AG10803 (cell line): Measurements from ENCODE around the gene TNFRSF4.

Experiments used
- DNase-seq: peaks from one replicate; pipeline ENCODE4 v3.0.0; 2010; ENCODE audit warnings: low read depth
- H3K4me3 ChIP-seq: 2 replicates; pipeline ENCODE4 v1.5.1; 2011; ENCODE audit warnings: mild to moderate bottlenecking, low read length, control low read depth
- TF ChIP-seq, protein P1 (sequence below): conservative IDR thresholded peaks from 2 replicates; pipeline ENCODE4 v1.5.1; 2011; ENCODE audit warnings: mild to moderate bottlenecking, low read length, control low read depth, inconsistent platforms

The TNFRSF4 gene

DNA sequence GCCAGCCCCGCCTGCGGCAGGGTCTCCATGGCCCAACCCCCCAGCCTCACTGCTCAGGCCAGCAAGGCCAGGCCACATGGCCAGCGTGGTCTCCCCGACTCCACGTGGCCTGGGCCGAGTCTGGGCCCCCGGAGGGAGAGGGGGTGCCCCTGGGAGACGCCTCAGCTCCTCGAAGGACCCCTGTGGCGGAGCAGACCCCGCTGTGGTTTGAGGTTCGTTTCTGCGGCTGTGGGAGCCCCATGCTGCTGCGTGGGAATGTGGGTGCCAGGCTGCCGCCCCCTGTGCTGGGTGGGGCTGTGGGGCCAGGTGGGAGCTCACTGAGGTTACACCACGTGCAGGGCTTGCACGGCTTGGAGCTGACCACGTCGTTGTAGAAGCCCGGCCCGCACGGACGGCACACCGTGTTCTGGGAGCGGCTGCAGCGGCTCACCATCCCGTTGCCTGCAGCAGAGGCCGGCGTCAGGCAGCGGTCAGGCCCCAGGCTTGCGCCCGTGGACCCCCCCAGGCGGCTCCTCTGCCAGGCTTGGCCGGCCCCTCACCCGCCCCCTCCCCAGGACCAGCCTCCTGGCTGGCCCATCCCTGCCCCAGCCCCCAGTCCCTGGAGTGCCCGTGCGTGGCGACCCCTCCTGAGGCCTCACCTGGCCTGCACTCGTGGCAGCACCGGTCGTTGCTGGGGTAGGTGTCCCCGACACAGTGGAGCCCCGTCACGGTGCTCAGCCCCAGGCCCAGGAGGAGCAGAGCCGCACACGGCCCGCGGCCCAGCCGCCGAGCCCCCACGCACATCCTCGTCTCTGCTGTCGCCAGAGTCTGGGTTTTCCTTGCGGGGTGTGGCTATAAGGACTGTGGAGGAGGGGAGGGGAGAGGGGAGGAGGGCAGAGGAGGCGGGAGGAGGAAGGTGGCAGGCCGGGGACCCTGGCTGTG, at the start of gene TNFRSF4:
Gene TNFRSF4, minus strand, starts transcription at position 809 of the 921 bp plus-strand sequence. Its CDS starts 26 bp downstream, at position 783.
- TF ChIP-seq, protein P1, sequence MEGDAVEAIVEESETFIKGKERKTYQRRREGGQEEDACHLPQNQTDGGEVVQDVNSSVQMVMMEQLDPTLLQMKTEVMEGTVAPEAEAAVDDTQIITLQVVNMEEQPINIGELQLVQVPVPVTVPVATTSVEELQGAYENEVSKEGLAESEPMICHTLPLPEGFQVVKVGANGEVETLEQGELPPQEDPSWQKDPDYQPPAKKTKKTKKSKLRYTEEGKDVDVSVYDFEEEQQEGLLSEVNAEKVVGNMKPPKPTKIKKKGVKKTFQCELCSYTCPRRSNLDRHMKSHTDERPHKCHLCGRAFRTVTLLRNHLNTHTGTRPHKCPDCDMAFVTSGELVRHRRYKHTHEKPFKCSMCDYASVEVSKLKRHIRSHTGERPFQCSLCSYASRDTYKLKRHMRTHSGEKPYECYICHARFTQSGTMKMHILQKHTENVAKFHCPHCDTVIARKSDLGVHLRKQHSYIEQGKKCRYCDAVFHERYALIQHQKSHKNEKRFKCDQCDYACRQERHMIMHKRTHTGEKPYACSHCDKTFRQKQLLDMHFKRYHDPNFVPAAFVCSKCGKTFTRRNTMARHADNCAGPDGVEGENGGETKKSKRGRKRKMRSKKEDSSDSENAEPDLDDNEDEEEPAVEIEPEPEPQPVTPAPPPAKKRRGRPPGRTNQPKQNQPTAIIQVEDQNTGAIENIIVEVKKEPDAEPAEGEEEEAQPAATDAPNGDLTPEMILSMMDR: no peak
- no peak for DNase-seq
- no peak within 1 kb of the TSS for H3K4me3 ChIP-seq

DNA sequence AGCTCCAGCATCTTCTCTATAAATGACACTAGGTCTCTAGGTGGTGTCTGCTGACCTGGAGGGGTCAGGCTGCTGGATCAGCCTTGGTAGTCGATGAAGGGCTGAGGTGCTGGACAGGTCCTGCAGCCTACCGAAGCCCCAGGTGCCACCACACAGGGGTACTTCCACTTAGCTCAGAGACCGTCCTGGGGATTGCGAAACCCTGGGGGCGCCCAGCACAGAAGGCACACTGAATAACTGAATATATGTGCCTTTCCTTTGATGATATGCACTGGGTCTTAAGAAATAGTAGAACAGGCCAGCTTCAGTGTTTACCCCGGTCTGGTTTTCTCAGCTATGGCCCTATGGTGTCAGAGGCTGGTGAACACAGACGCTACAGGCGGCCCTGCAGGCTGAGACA, 48.8 kb upstream of the TNFRSF4 start:
- no peak overlapping the region for H3K4me3 ChIP-seq
- TF ChIP-seq, protein P1: no peak
- no peak for DNase-seq

DNA sequence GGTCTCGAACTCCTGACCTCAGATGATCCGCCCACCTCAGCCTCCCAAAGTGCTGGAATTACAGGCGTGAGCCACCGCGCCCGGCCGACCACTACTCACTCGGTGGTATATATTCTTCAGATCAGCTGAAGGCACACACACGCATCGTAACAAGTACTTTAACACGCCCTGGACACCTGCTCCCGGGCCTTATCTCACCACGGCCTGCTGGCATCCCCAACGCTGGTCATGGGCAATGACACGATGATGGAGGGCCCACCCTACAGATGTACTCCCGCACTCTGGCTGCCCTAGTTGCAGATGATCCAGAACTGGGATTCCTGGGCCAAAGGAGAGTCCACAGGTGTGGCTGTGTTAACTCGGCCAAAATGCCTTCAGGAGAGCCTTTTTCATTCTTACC, 48.1 kb upstream of the TNFRSF4 start:
- TF ChIP-seq, protein P1: no peak
- DNase-seq: no peak
- no peak overlapping the region for H3K4me3 ChIP-seq

DNA sequence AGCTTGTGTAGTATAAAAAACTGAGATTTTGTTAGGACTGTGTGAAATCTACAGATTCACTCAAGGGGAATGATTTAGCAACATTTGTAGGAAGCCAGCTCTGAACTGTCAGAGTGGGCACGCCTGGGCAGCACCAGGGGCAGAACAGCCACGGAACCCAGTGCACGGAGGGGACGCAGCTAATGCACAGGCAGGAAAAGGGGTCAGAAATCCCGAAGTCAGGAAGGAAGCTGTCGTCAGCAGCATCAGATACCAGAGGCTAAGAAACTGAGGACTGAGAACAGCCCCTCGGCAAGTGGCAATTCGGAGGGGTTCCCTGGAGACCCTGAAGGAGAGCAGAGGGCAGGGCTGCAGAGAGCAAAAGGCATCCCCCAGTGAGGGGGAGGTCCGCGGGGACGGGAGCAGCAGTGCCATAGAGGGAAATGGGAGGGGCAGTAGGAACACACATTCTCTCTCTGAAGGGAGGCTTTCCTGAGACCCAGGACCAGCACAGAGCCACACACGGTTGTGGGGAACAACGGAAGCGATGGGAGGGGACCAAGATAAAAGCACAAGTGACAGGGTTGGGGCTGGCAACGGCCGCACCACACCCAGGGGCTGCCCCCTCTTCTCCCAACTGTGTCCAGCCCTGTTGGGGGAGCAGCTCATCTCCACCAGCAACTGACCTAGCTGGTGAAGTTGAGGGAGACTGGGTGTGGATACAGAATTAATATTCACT, 47.0 kb upstream of the TNFRSF4 start:
- no peak for DNase-seq
- TF ChIP-seq, protein P1: no peak
- H3K4me3 ChIP-seq: no peak overlapping the region

DNA sequence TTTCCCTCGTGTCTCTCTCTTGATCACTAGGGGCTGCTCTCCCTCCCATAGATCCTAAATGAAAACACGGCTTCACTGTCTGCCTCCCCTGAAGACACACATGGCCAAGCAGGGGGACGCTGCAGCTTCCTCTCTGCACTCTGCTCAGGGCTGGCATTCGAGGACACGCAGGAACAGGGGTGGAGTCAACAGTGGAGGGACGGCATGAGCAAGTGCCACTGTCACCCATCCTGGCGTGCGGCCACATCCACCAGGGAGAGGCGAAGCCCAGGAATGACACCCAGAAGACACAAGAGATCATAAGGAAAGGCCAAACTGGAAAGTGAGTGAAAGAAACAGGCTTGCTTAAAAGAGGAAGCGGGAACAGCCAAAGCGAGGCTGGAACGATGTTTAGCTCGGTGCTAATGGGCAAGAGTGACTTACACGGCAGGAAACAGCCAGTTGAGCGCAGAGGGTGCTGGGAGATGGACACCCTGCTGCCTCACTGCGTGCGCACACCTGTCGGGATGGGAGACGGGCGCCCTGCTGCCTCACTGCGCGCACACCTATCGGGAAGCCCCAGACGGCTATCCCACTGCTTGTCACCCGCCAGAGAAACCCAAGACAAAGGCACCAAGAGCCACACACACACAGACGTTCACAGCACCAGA, 46.1 kb upstream of the TNFRSF4 start:
- H3K4me3 ChIP-seq: no peak overlapping the region
- no peak for DNase-seq
- TF ChIP-seq, protein P1: no peak

DNA sequence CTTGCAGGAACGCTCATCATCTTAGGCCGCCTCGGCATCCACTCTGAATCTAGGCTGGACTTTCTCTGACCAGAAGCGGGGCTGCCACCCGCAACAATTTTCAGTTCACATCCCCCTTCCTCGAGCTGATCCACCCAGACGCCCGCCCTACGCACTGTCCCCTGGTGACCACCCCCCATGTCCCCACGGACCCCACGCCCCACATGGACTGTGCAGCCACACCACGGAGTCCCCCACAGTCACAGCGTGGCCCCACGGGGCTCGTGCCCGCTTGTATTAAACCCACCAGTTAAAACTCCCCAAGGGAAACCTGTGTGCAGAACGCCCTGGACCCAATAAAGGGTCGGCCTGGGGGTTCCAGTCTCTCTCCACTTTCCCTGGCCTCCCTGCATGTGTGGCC, 45.6 kb upstream of the TNFRSF4 start:
- H3K4me3 ChIP-seq: no peak overlapping the region
- no peak for DNase-seq
- TF ChIP-seq, protein P1: no peak
